Femur (tissue), 1 donor: ENCODE measurements around the gene CBX7.
"Not testable (repeated sequence)": the region's sequence is repeated elsewhere in the genome, so short reads cannot be mapped to it uniquely, and the experiment has no call there.

Experiments
- DNase-seq: peaks from one replicate; pipeline ENCODE4 v3.0.0-alpha.2; 2017

The CBX7 gene

GRCh38 chr22:39173787-39174497 is 21.5 kb upstream of the CBX7 start:
- peak; percentile 31 for DNase-seq

- DNase-seq: peak; percentile 18
These were observed 20.7 kb upstream of the CBX7 start for GRCh38 chr22:39173050-39173706.

GRCh38 chr22:39172265-39173049 is 20.0 kb upstream of the CBX7 start:
- not testable (repeated sequence) for DNase-seq

GRCh38 chr22:39171623-39172264 is 19.3 kb upstream of the CBX7 start:
- DNase-seq: peak; percentile 36

GRCh38 chr22:39170825-39171622 is 18.5 kb upstream of the CBX7 start:
- DNase-seq: peak; percentile 89

GRCh38 chr22:39169797-39170466 is 17.5 kb upstream of the CBX7 start:
- no peak for DNase-seq

GRCh38 chr22:39166547-39166946 is 14.1 kb upstream of the CBX7 start:
- no peak for DNase-seq

- DNase-seq: not testable (repeated sequence)
These were observed 3.6 kb upstream of the CBX7 start for GRCh38 chr22:39156093-39156492.

GRCh38 chr22:39155421-39155820 is 2.9 kb upstream of the CBX7 start:
- DNase-seq: no peak

- no peak for DNase-seq
These were observed 789 bp upstream of the CBX7 start for GRCh38 chr22:39153220-39153717.

- no peak for DNase-seq
These were observed 413 bp downstream of the CBX7 start for GRCh38 chr22:39152024-39152510.

GRCh38 chr22:39151329-39151975 is 1.0 kb downstream of the CBX7 start:
- peak; percentile 21 for DNase-seq

- no peak for DNase-seq
These were observed 1.6 kb downstream of the CBX7 start for GRCh38 chr22:39150848-39151215.

GRCh38 chr22:39149915-39150847 is 2.3 kb downstream of the CBX7 start:
- DNase-seq: peak; percentile 20

GRCh38 chr22:39148727-39149535 is 3.5 kb downstream of the CBX7 start:
- peak; percentile 51 for DNase-seq

- peak; percentile 18 for DNase-seq
These were observed 4.3 kb downstream of the CBX7 start for GRCh38 chr22:39148026-39148726.

GRCh38 chr22:39147335-39148025 is 5.0 kb downstream of the CBX7 start:
- no peak for DNase-seq
